Amniotic epithelial cell (primary cell): ENCODE results near the gene FNDC10.

Source experiments
- DNase-seq: peaks from one replicate; pipeline ENCODE4 v3.0.0-alpha.2; 2010; ENCODE audit warnings: low read depth

FNDC10 gene

GRCh38 chr1:1616045-1616790 lies 16.3 kb upstream of the FNDC10 start:
- no peak for DNase-seq

- DNase-seq: peak; percentile 89
Observed at GRCh38 chr1:1615256-1616044, 15.5 kb upstream of the FNDC10 start, which contains the start of gene MIB2. TSS of gene MIB2 (plus strand) at chr1:1615500. CDS start at chr1:1623453, 7,953 bp downstream.

- no peak for DNase-seq
Observed at GRCh38 chr1:1614954-1615255, 15.0 kb upstream of the FNDC10 start.

- DNase-seq: peak; percentile 99
Observed at GRCh38 chr1:1614204-1614953, 14.4 kb upstream of the FNDC10 start.

GRCh38 chr1:1613509-1614082 lies 13.7 kb upstream of the FNDC10 start:
- DNase-seq: no peak

GRCh38 chr1:1612104-1612400 lies 12.1 kb upstream of the FNDC10 start:
- DNase-seq: no peak

GRCh38 chr1:1610796-1611195 lies 10.9 kb upstream of the FNDC10 start:
- no peak for DNase-seq

- DNase-seq: no peak
Observed at GRCh38 chr1:1609822-1610485, 10.0 kb upstream of the FNDC10 start.

- DNase-seq: no peak
Observed at GRCh38 chr1:1606232-1606631, 6.3 kb upstream of the FNDC10 start.

GRCh38 chr1:1605724-1606123 lies 5.8 kb upstream of the FNDC10 start:
- no peak for DNase-seq

- no peak for DNase-seq
Observed at GRCh38 chr1:1605034-1605591, 5.2 kb upstream of the FNDC10 start.

- no peak for DNase-seq
Observed at GRCh38 chr1:1604374-1605033, 4.6 kb upstream of the FNDC10 start.

GRCh38 chr1:1603671-1604373 lies 3.9 kb upstream of the FNDC10 start:
- DNase-seq: no peak

GRCh38 chr1:1602968-1603506 lies 3.1 kb upstream of the FNDC10 start:
- DNase-seq: no peak

GRCh38 chr1:1602304-1602967 lies 2.5 kb upstream of the FNDC10 start:
- no peak for DNase-seq

- no peak for DNase-seq
Observed at GRCh38 chr1:1601564-1602303, 1.8 kb upstream of the FNDC10 start.

- no peak for DNase-seq
Observed at GRCh38 chr1:1600861-1601563, 1.1 kb upstream of the FNDC10 start.
